ENCODE results near the gene METTL16. TPM values are rescaled to one million over a fixed set of nuclear protein-coding genes. Genes with fewer than 3 reads are reported as not detected.
"Not testable (repeated sequence)": the region's sequence is repeated elsewhere in the genome, so short reads cannot be mapped to it uniquely, and the experiment has no call there.

The METTL16 gene
- total and polyA plus RNA-seq, 2 donors from 2014 or later: 18.0 to 37.2 TPM

DNA sequence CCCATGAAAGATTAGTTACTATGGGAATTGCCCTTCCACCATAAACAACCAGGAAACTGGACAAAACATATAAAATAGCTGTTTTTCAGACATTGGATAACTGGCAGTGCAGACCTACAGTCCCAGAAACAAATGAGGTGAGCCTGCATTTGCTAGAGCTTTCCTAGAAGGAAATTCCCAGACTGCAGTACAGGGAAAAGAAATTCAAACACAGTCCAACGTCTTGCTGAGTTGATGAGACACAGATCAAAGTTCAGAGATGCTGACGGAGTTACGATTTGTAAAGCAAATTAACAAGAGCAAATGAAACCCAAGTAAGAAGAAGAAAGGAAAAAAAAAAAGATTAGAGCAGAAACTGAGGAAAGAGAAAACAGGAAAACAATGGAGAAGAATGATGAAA is 69.5 kb downstream of the METTL16 start:
- peaks cover 4 to 10% (median 9%) of the 10 kb centered on the region in 3 donors for H3K36me3 ChIP-seq (ENCODE audit: control insufficient read depth in 2 of 3, insufficient read depth in 3 of 3, low read length in 3 of 3)
- no peaks in the 10 kb centered on the region for H3K27me3 ChIP-seq (ENCODE audit: control insufficient read depth, insufficient read depth, low read length)
- H3K4me3 ChIP-seq (ENCODE audit: low read length in 3 of 3): no peak overlapping the region
- H3K9me3 ChIP-seq (ENCODE audit: control insufficient read depth in 2 of 3, insufficient read depth in 1 of 3, low read length in 3 of 3): peaks cover 0 to 2% (median 0%) of the 10 kb centered on the region in 3 donors
- no peaks in the 10 kb centered on the region for H3K4me1 ChIP-seq (ENCODE audit: control insufficient read depth in 2 of 3, insufficient read depth in 2 of 3, low read depth in 1 of 3, low read length in 3 of 3)
- H3K27ac ChIP-seq (ENCODE audit: low read depth in 2 of 2, low read length in 2 of 2): no peak overlapping the region
- no peak overlapping the region for H3K9ac ChIP-seq (ENCODE audit: low read length in 3 of 3)
- intact Hi-C loops (cut with DNase I): no loop called here
- no peak for TF ChIP-seq CTCF (IDR thresholded peaks at IDR 0.05; ENCODE audit: borderline replicate concordance, extremely low read depth, insufficient read depth)
- FAIRE-seq: no peak
- no peak for DNase-seq

DNA sequence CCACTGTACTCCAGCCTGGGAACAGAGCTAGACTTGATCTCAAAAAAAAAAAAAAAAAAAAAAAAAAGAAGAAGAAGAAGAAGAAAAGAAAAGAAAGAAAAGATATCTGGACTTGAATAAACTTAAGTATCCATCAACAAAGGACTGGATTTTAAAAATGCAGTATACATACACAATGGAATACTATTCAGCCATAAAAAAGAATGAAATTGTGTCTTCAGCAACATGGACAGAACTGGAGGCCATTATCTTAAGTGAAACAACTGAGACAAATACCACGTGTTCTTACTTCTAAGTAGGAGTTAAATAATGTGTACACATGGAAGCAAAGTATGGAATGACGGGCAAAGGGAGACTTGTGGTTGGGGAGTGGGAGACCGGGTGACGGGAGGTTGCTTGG is 70.8 kb downstream of the METTL16 start:
- intact Hi-C loops (cut with DNase I): no loop called here
- H3K9me3 ChIP-seq (ENCODE audit: control insufficient read depth in 2 of 3, insufficient read depth in 1 of 3, low read length in 3 of 3): no peaks in the 10 kb centered on the region
- DNase-seq (no peak), FAIRE-seq (no peak)
- no peak overlapping the region for H3K4me3 ChIP-seq (ENCODE audit: low read length in 3 of 3)
- no peak overlapping the region for H3K27ac ChIP-seq (ENCODE audit: low read depth in 2 of 2, low read length in 2 of 2)
- H3K27me3 ChIP-seq (ENCODE audit: control insufficient read depth, insufficient read depth, low read length): no peaks in the 10 kb centered on the region
- H3K36me3 ChIP-seq (ENCODE audit: control insufficient read depth in 2 of 3, insufficient read depth in 3 of 3, low read length in 3 of 3): peaks cover 4 to 23% (median 9%) of the 10 kb centered on the region in 3 donors
- TF ChIP-seq CTCF (IDR thresholded peaks at IDR 0.05; ENCODE audit: borderline replicate concordance, extremely low read depth, insufficient read depth): no peak
- no peaks in the 10 kb centered on the region for H3K4me1 ChIP-seq (ENCODE audit: control insufficient read depth in 2 of 3, insufficient read depth in 2 of 3, low read depth in 1 of 3, low read length in 3 of 3)
- no peak overlapping the region for H3K9ac ChIP-seq (ENCODE audit: low read length in 3 of 3)

GRCh38 chr17:2439997-2440396 is 71.7 kb downstream of the METTL16 start:
- H3K9ac ChIP-seq (ENCODE audit: low read length in 3 of 3); H3K27ac ChIP-seq (ENCODE audit: low read depth in 2 of 2, low read length in 2 of 2); H3K27me3 ChIP-seq (ENCODE audit: control insufficient read depth, insufficient read depth, low read length); H3K4me3 ChIP-seq (ENCODE audit: low read length in 3 of 3); FAIRE-seq; H3K9me3 ChIP-seq (ENCODE audit: control insufficient read depth in 2 of 3, insufficient read depth in 1 of 3, low read length in 3 of 3); H3K4me1 ChIP-seq (ENCODE audit: control insufficient read depth in 2 of 3, insufficient read depth in 2 of 3, low read depth in 1 of 3, low read length in 3 of 3); DNase-seq; intact Hi-C loops (cut with DNase I): not testable (repeated sequence)
- H3K36me3 ChIP-seq (ENCODE audit: control insufficient read depth in 2 of 3, insufficient read depth in 3 of 3, low read length in 3 of 3): peaks cover 4 to 24% (median 9%) of the 10 kb centered on the region in 3 donors

DNA sequence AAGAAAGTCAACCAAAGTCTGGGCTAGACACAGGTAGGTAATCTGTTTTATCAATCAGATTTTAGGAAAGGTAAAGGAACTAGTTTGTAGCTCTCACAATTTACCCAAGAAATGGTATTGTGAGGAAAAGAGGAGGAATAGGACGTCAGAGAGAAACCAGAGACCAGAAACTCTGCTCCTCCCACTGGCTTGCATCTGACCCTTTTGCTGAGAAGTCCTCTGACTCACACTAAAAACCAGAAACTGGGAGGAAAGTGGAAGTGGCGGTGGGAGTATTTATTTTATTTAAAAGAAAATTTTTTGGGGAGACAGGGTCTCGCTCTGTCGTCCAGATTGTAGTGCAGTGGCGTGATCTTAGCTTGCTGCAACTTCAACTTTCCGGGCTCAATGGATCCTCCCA is 72.9 kb downstream of the METTL16 start:
- Histone ChIP-seq H3K27me3 (ENCODE audit: control insufficient read depth, insufficient read depth, low read length) (no peaks in the 10 kb centered on the region), H3K9me3 (ENCODE audit: control insufficient read depth in 2 of 3, insufficient read depth in 1 of 3, low read length in 3 of 3) (no peaks in the 10 kb centered on the region), H3K4me1 (ENCODE audit: control insufficient read depth in 2 of 3, insufficient read depth in 2 of 3, low read depth in 1 of 3, low read length in 3 of 3) (no peaks in the 10 kb centered on the region), H3K9ac (ENCODE audit: low read length in 3 of 3) (no peak overlapping the region), H3K36me3 (ENCODE audit: control insufficient read depth in 2 of 3, insufficient read depth in 3 of 3, low read length in 3 of 3) (peaks cover 4 to 25% (median 9%) of the 10 kb centered on the region in 3 donors), H3K4me3 (ENCODE audit: low read length in 3 of 3) (no peak overlapping the region), H3K27ac (ENCODE audit: low read depth in 2 of 2, low read length in 2 of 2) (no peak overlapping the region)
- no peak for TF ChIP-seq CTCF (IDR thresholded peaks at IDR 0.05; ENCODE audit: borderline replicate concordance, extremely low read depth, insufficient read depth)
- DNase-seq: no peak
- intact Hi-C loops (cut with DNase I): no loop called here
- FAIRE-seq: no peak

All from kidney (tissue), 14 donors.